Heart left ventricle (tissue), 16 donors: ENCODE measurements around the gene OSMR. TPM values are rescaled to one million over a fixed set of nuclear protein-coding genes. Genes with fewer than 3 reads are reported as not detected.

Experiments
- ATAC-seq, 4 donors: fragments of 200-7000 bp; cut with Tn5 transposase; one replicate each; pipeline ENCODE4 v1.9.1; 2020 to 2022; ENCODE audit warnings: moderate library complexity in 4 of 4, mild to moderate bottlenecking in 3 of 4, moderate number of reproducible peaks in 1 of 4
- DNase-seq, 5 donors: peaks; one replicate each; pipeline ENCODE4 v3.0.0-alpha.2; 2020
- H3K27ac ChIP-seq, 12 donors: fragments of 200-600 bp; sonication (generic) in 4 of 12; one replicate each; pipeline versions ENCODE4 v1.5.0 to v1.8.0; 2016 to 2022; ENCODE audit warnings: mild to moderate bottlenecking in 2 of 12
- H3K27me3 ChIP-seq, 9 donors: fragments of 200-600 bp; sonication (generic) in 2 of 9; one replicate each; pipeline versions ENCODE4 v1.5.1 to v1.8.0; 2016 to 2022; ENCODE audit warnings: mild to moderate bottlenecking in 3 of 9
- H3K36me3 ChIP-seq, 9 donors: fragments of 200-600 bp; sonication (generic) in 2 of 9; one replicate each; pipeline versions ENCODE4 v1.5.0 to v1.8.0; 2018 to 2022; ENCODE audit warnings: mild to moderate bottlenecking in 2 of 9
- H3K4me1 ChIP-seq, 12 donors: fragments of 200-600 bp; sonication (generic) in 4 of 12; one replicate each; pipeline versions ENCODE4 v1.5.0 to v1.8.0; 2016 to 2022; ENCODE audit warnings: mild to moderate bottlenecking in 3 of 12
- H3K4me3 ChIP-seq, 12 donors: fragments of 200-600 bp; sonication (generic) in 4 of 12; one replicate each; pipeline versions ENCODE4 v1.5.0 to v1.8.0; 2017 to 2022; ENCODE audit warnings: mild to moderate bottlenecking in 9 of 12, moderate library complexity in 4 of 12
- H3K9me3 ChIP-seq, 12 donors: fragments of 200-600 bp; sonication (generic) in 4 of 12; one replicate each; pipeline versions ENCODE4 v1.5.0 to v1.8.0; 2016 to 2022; ENCODE audit warnings: mild to moderate bottlenecking in 1 of 12
- POLR2A ChIP-seq, 2 donors: fragments of 450-650 bp; IDR thresholded peaks; one replicate each; pipeline ENCODE4 v1.6.1; 2017; ENCODE audit warnings: antibody characterized with exemption in 2 of 2, mild to moderate bottlenecking in 2 of 2, moderate library complexity in 2 of 2
- WGBS, 4 donors: extraction: QIAGEN DNeasy Blood & Tissue Kit in 2 of 4; methylation state at CpG; one replicate each; pipeline versions ENCODE4 v1.1.5 to v1.1.7; 2013 to 2018; 5-methylcytosine and 5-hydroxymethylcytosine counted together
- intact Hi-C, 10 donors: fragments of 100-400 bp; cut with DNase I; formaldehyde crosslinking; loops; one replicate each; pipeline versions ENCODE4 v1.11.1 to v1.14.2; 2022
- polyA plus RNA-seq, 2 donors: library from polyadenylated mRNA; stranded (reverse); fragments of 200-250 nt; gene quantifications; one replicate each; pipeline ENCODE4 v1.2.3, GENCODE V29; 2013
- total RNA-seq, 9 donors: library from RNA; depleted of rRNA in 2 of 9; stranded (reverse); fragments of >200 nt in 2 of 9; fragmentation: NEBNext Ultra II Directional in 3 of 9; extraction: Animal tissue kit (Norgen Biotek cat#: 25700) in 3 of 9; gene quantifications; one replicate each; pipeline versions ENCODE4 v1.1.0 to v1.2.4, GENCODE V29; 2016 to 2023
- TF ChIP-seq, protein P1 (sequence below), 12 donors: fragments of 200-600 bp; sonication (generic) in 4 of 12; IDR thresholded peaks; one replicate each; pipeline versions ENCODE4 v1.5.0 to v1.8.0; 2018 to 2022; ENCODE audit warnings: antibody characterized with exemption in 12 of 12, mild to moderate bottlenecking in 5 of 12
- donor health status: ischemic (EF 13 %, LVEDD 7.1; RV severe dilation, severe dysfunction).
- donor health status: healthy with polysubstance abuse.
- donor health status: DM: no; HTN: yes; CAD: no.
- donor health status: DM: no; HTN: no; CAD: no.
- donor health status: ischemic (EF 25% LVEDD 6.9; RV normal size, moderate dysfunction).
- donor health status: ischemic (EF 25% LVEDD 5.7; RV mildly dilated, moderate dysfunction).
- donor health status: healthy.
- donor health status: DM: yes; HTN: yes; CAD: no.
- donor health status: ischemic (EF 35%, LVEDD 5.7; RV mildly dilated, moderate dysfunction).
- donor health status: nonischemic (EF 11% LVEDD 7.7; RV severe dilation, severe dysfunction).
- donor health status: DM: yes; HTN: yes; CAD: no.
- donor health status: PGD.
- donor health status: ischemic (EF 29% LVEDD 5.4; RV normal size, mild dysfunction).
- donor health status: nonischemic (EF 23%, LVEDD 6.1; RV moderate dilation, normal function).

Gene OSMR
- total and polyA plus RNA-seq, 11 donors = 4.2 to 39.2 (median 12.0) TPM

- peaks cover 0 to 29% (median 4%) of the 10 kb centered on the region in 9 donors for H3K27me3 ChIP-seq
- H3K4me3 ChIP-seq = peak overlapping the region in 1 of 12 donors; percentile 76
- WGBS, 4 donors = 86 to 100% (median 88%) methylated on average over 1 of the region's 1 CpG
- peak overlapping the region in 3 of 12 donors; percentile 3 to 96 (median 92) for H3K27ac ChIP-seq
- intact Hi-C loops = loop anchor here in 1 of 10 donors (10.0 kb wide), 1 partner anchor 231 kb away; the partner anchor contains the start of gene RICTOR
- ATAC-seq = no peak
- H3K36me3 ChIP-seq = no peaks in the 10 kb centered on the region
- no peak for DNase-seq
- TF ChIP-seq, protein P1, sequence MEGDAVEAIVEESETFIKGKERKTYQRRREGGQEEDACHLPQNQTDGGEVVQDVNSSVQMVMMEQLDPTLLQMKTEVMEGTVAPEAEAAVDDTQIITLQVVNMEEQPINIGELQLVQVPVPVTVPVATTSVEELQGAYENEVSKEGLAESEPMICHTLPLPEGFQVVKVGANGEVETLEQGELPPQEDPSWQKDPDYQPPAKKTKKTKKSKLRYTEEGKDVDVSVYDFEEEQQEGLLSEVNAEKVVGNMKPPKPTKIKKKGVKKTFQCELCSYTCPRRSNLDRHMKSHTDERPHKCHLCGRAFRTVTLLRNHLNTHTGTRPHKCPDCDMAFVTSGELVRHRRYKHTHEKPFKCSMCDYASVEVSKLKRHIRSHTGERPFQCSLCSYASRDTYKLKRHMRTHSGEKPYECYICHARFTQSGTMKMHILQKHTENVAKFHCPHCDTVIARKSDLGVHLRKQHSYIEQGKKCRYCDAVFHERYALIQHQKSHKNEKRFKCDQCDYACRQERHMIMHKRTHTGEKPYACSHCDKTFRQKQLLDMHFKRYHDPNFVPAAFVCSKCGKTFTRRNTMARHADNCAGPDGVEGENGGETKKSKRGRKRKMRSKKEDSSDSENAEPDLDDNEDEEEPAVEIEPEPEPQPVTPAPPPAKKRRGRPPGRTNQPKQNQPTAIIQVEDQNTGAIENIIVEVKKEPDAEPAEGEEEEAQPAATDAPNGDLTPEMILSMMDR (IDR thresholded peaks at IDR 0.05) = no peak
- TF ChIP-seq POLR2A (IDR thresholded peaks at IDR 0.05) = no peak
- H3K4me1 ChIP-seq = peaks cover 0 to 33% (median 5%) of the 10 kb centered on the region in 12 donors
- H3K9me3 ChIP-seq = peaks cover 0 to 3% (median 0%) of the 10 kb centered on the region in 12 donors
These were observed 2.1 kb upstream of the OSMR start for GRCh38 chr5:38843665-38844064.

GRCh38 chr5:38846379-38847011 lies 683 bp downstream of the OSMR start:
- intact Hi-C loops = loop anchor here in 1 of 10 donors (5.0 to 10.0 kb wide), 2 partner anchors 76 to 228 kb away; partner anchors contain the start of gene RICTOR
- peak overlapping the region; percentile 52 to 88 (median 74) for H3K4me3 ChIP-seq
- H3K27me3 ChIP-seq = peaks cover 0 to 35% (median 4%) of the 10 kb centered on the region in 9 donors
- ATAC-seq = no peak
- H3K9me3 ChIP-seq = peaks cover 0 to 10% (median 0%) of the 10 kb centered on the region in 12 donors
- H3K4me1 ChIP-seq = peaks cover 0 to 43% (median 5%) of the 10 kb centered on the region in 12 donors
- 17 to 29% (median 22%) methylated on average over 24 of the region's 24 CpGs for WGBS, 4 donors
- peak in 1 of 5 donors; percentile 37 for DNase-seq
- H3K27ac ChIP-seq = peak overlapping the region; percentile 87 to 96 (median 93)
- H3K36me3 ChIP-seq = peaks cover 0 to 4% (median 0%) of the 10 kb centered on the region in 9 donors
- TF ChIP-seq POLR2A (IDR thresholded peaks at IDR 0.05) = no peak
- TF ChIP-seq, protein P1 (IDR thresholded peaks at IDR 0.05) = no peak

DNA sequence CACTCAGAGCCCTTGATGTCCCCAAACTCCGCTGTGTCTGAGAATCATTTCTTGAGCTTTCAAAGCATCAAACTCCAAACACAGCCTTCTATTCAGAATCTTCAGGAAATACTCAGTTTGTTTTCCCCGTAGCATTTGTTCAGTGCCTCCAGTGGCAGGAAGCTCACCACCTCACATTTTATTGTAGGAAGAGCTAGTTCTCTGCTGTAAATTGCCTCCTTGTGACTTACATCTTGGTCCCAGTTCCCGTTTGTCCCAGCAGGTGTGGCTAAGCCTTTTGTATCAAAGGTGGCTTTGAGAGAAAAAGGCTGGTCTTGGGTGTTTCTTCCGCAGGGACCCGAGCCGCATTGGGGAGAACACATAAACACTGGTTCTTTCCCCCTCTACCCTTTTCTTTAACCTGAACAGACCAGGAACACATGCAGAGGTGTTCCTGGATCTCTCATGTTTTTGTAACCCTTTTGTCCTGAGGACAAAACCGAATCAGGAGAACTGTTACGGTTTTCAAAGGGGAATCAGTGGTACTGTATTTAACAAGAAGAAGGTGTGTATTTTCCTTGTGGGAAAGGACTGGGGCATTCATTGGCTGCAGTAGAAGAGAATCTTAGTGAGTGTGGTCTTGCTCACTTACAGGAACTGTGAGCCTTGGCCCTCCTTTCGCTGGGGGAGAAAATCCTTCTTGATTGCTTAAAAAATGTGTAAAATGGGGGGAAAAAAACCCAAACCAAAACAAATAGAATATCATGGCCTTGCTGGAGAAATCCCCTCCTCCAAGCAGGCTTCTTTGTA lies 1.9 kb downstream of the OSMR start:
- Histone ChIP-seq H3K36me3 (peaks cover 0 to 4% (median 0%) of the 10 kb centered on the region in 9 donors), H3K4me1 (peaks cover 0 to 43% (median 5%) of the 10 kb centered on the region in 12 donors), H3K9me3 (peaks cover 0 to 15% (median 0%) of the 10 kb centered on the region in 12 donors), H3K27me3 (peaks cover 0 to 35% (median 4%) of the 10 kb centered on the region in 9 donors), H3K27ac (peak overlapping the region in 8 of 12 donors; percentile 10 to 96 (median 92)), H3K4me3 (peak overlapping the region in 11 of 12 donors; percentile 59 to 88 (median 76))
- DNase-seq (no peak), ATAC-seq (no peak)
- intact Hi-C loops = loop anchor here in 1 of 10 donors (5.0 to 10.0 kb wide), 2 partner anchors 75 to 227 kb away; partner anchors contain the start of gene RICTOR
- TF ChIP-seq POLR2A (IDR thresholded peaks at IDR 0.05) = no peak
- TF ChIP-seq, protein P1 (IDR thresholded peaks at IDR 0.05) = no peak
- 68 to 72% (median 69%) methylated on average over 9 of the region's 9 CpGs for WGBS, 4 donors
